NAMALWA (cell line): Measurements from ENCODE around the gene LAMC2.

Source experiments
- DNase-seq: peaks from one replicate; pipeline ENCODE4 v3.0.0-alpha.2; 2015; ENCODE audit warnings: low spot score

Gene LAMC2

GRCh38 chr1:183287191-183287675 lies 101.2 kb downstream of the LAMC2 start:
- no peak for DNase-seq

GRCh38 chr1:183288583-183288982 lies 102.5 kb downstream of the LAMC2 start:
- no peak for DNase-seq

- DNase-seq: no peak
Measured at GRCh38 chr1:183289051-183289496, 103.0 kb downstream of the LAMC2 start.

GRCh38 chr1:183290628-183291027 lies 104.6 kb downstream of the LAMC2 start:
- no peak for DNase-seq

GRCh38 chr1:183291216-183291762 lies 105.2 kb downstream of the LAMC2 start:
- no peak for DNase-seq

- DNase-seq: no peak
Measured at GRCh38 chr1:183291802-183292514, 105.9 kb downstream of the LAMC2 start.

- DNase-seq: no peak
Measured at GRCh38 chr1:183293241-183293640, 107.2 kb downstream of the LAMC2 start.

- DNase-seq: no peak
Measured at GRCh38 chr1:183293876-183294275, 107.8 kb downstream of the LAMC2 start.
